Naive thymus-derived CD8-positive, alpha-beta T cell (primary cell): Measurements from ENCODE around the gene LZTR1. TPM values are rescaled to one million over a fixed set of nuclear protein-coding genes. Genes with fewer than 3 reads are reported as not detected.
A peak's percentile ranks its signal among the peaks of the same experiment; 100 is the strongest.
"Not testable (repeated sequence)": the region's sequence is repeated elsewhere in the genome, so short reads cannot be mapped to it uniquely, and the experiment has no call there.

ENCODE experiments used
- ATAC-seq, 2 donors: fragments of 150-1000 bp; cut with Tn5 transposase in 1 of 2; sonication (Bioruptor Pico), chemical (Tn5 transposase) in 1 of 2; 1 replicate in 1 of 2; 2 replicates in 1 of 2; pipeline ENCODE4 v1.10.0; 2021; ENCODE audit warnings: mild to moderate bottlenecking in 2 of 2, moderate library complexity in 2 of 2
- POLR2A ChIA-PET: fragments of 350-600 bp; sonication (Branson Sonifier 250); formaldehyde crosslinking; loops from one replicate; lab custom pipeline; 2021; ENCODE audit warnings: antibody characterized with exemption; lab: Charles Lee
- DNase-seq, 10 donors: peaks; one replicate each; pipeline versions ENCODE4 v3.0.0 to v3.0.0-alpha.2; 2020 to 2022
- H3K27ac Mint-ChIP-seq, 10 donors: one replicate each; pipeline ENCODE4 v1.8.0; 2020 to 2022; ENCODE audit warnings: mild to moderate bottlenecking in 10 of 10, mixed read lengths in 10 of 10, moderate library complexity in 4 of 10, inconsistent platforms in 1 of 10
- H3K27me3 Mint-ChIP-seq, 5 donors: one replicate each; pipeline ENCODE4 v1.8.0; 2021 to 2022; ENCODE audit warnings: mixed read lengths in 5 of 5
- H3K36me3 Mint-ChIP-seq, 3 donors: one replicate each; pipeline ENCODE4 v1.8.0; 2020 to 2022; ENCODE audit warnings: mixed read lengths in 3 of 3, mild to moderate bottlenecking in 2 of 3, inconsistent platforms in 1 of 3
- H3K4me1 Mint-ChIP-seq, 4 donors: one replicate each; pipeline ENCODE4 v1.8.0; 2021 to 2022; ENCODE audit warnings: mixed read lengths in 4 of 4
- H3K4me3 Mint-ChIP-seq, 10 donors: one replicate each; pipeline ENCODE4 v1.8.0; 2020 to 2022; ENCODE audit warnings: mild to moderate bottlenecking in 10 of 10, mixed read lengths in 10 of 10, moderate library complexity in 6 of 10, inconsistent platforms in 1 of 10
- H3K9me3 Mint-ChIP-seq, 9 donors: one replicate each; pipeline ENCODE4 v1.8.0; 2020 to 2022; ENCODE audit warnings: mixed read lengths in 9 of 9, mild to moderate bottlenecking in 3 of 9, inconsistent platforms in 1 of 9, moderate library complexity in 1 of 9
- polyA plus RNA-seq, 3 donors: library from polyadenylated mRNA; unstranded; fragments of 300-500 nt; fragmentation: Illumina TruSeq; gene quantifications; one replicate each; pipeline ENCODE4 v1.2.3, GENCODE V29; 2021
- total RNA-seq, 8 experiments: library from RNA in 2 of 8; stranded (reverse) in 2 of 8; gene quantifications; one replicate each; pipeline ENCODE4 v1.2.3 and lab custom pipeline; 2021 to 2026

The LZTR1 gene
- total and polyA plus RNA-seq, 5 experiments from 2014 or later = 8.6 to 103 (median 14.5) TPM

- not testable (repeated sequence) for H3K9me3 Mint-ChIP-seq, ATAC-seq, H3K27ac Mint-ChIP-seq, H3K36me3 Mint-ChIP-seq, DNase-seq, H3K27me3 Mint-ChIP-seq, H3K4me3 Mint-ChIP-seq
- POLR2A ChIA-PET = interaction anchor here (0.8 kb wide), 1 partner anchor 10 kb away, joined by 3 read pairs; no protein-coding TSS in a partner anchor
- peaks cover 3 to 12% (median 9%) of the 10 kb centered on the region in 4 donors for H3K4me1 Mint-ChIP-seq
Observed at GRCh38 chr22:21009208-21009607, 27.1 kb downstream of the LZTR1 start.

GRCh38 chr22:21009638-21010425 lies 27.7 kb downstream of the LZTR1 start:
- peaks cover 8 to 18% (median 16%) of the 10 kb centered on the region in 4 donors for H3K4me1 Mint-ChIP-seq
- no peak overlapping the region for H3K4me3 Mint-ChIP-seq
- no peaks in the 10 kb centered on the region for H3K36me3 Mint-ChIP-seq
- POLR2A ChIA-PET = interaction anchor here (0.8 to 1.1 kb wide), 2 partner anchors 10 to 13 kb away, joined by 3 to 5 read pairs; no protein-coding TSS in a partner anchor
- ATAC-seq (no peak), DNase-seq (peak in 4 of 10 donors; percentile 26 to 48 (median 36))
- H3K27ac Mint-ChIP-seq = peak overlapping the region in 3 of 10 donors; percentile 24 to 33 (median 25)
- H3K9me3 Mint-ChIP-seq = no peaks in the 10 kb centered on the region
- H3K27me3 Mint-ChIP-seq = no peaks in the 10 kb centered on the region

DNA sequence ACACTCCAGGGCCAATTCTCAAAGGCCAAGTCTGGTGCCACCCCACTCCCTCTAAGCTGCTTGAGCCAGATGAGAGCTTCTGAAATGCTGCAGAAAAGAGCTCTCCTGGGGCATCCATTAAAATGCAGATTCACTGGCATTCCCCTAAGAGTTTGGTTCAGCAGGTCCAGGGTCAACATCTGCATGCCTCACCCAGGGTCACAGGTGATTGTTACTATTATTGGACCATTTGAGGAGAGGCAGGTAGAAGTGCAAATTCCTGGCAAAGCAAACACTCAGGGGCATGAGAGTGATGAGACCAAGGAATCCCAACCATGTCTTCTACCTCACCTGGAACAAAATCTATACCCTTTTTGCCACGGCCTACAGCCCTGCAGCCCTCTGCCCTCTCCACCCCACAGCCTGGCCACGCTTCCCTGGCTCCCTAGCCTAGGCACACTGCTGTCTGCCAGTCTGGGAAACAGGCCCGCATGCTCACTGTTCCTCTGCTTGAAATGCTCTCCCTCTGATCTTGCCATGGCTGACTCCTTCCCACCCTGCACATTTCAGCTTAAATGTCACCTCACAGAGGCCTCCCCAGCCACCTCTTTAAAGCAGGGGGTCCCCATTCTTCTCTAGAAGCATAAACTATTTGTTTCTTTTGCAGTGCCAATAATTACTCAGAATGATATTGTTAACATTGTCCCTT lies 28.5 kb downstream of the LZTR1 start:
- POLR2A ChIA-PET = interaction anchor here (1.1 to 6.3 kb wide), 2 partner anchors 7 to 14 kb away, joined by 5 to 41 read pairs; partner anchors contain the start of gene THAP7
- peaks cover 11 to 24% (median 23%) of the 10 kb centered on the region in 4 donors for H3K4me1 Mint-ChIP-seq
- H3K27ac Mint-ChIP-seq = peak overlapping the region in 3 of 10 donors; percentile 25 to 62 (median 38)
- no peaks in the 10 kb centered on the region for H3K27me3 Mint-ChIP-seq
- no peak for DNase-seq
- no peak overlapping the region for H3K4me3 Mint-ChIP-seq
- no peaks in the 10 kb centered on the region for H3K9me3 Mint-ChIP-seq
- no peaks in the 10 kb centered on the region for H3K36me3 Mint-ChIP-seq
- no peak for ATAC-seq

DNA sequence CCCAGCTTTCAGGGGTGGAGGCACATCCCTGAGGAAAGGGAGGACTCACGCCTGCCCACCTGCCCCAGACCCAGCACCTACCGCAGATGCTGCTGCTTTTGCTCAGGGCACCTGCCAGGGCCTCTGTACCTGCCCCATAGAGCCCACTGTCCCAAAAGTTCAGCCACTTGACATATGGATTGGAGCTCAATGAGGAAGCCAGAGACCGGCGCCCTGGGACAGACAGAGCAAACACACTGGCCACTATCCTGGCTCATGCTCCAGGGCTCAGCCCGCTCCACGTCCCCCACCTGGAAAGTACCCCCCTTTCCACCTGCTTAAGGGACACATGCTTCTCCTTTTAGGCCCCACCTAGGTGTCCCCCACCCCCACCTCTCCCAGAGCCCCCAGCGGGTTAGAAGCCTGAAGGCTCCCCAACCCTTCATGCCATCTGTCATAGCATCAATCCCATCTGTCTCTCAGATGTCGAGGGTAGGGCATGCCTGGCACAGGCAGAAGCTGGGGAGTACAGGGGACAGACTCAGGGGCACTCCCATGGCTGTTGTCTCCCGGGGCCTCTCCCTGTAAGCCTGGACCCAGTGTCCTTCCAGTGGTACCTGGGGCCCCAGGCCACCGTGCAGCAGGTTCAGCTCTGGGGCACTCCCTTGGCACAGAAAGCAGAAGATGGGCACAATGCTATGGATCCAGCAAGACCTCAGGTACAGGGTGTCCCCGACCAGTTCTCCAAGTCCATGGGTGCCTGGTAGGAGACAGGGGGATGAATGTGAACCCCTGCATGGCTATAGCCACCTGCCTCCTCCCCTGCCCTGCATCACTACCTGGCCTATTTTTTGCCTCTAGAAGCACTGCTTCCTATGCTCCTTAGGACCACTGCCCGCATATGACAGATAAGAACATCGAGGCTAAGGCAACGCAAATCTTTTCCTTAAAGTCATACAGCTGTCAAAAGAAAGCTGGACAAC lies 30.6 kb downstream of the LZTR1 start:
- no peaks in the 10 kb centered on the region for H3K36me3 Mint-ChIP-seq
- no peaks in the 10 kb centered on the region for H3K9me3 Mint-ChIP-seq
- H3K4me1 Mint-ChIP-seq = peaks cover 11 to 34% (median 33%) of the 10 kb centered on the region in 4 donors
- peak overlapping the region in 9 of 10 donors; percentile 79 to 96 (median 91) for H3K27ac Mint-ChIP-seq
- H3K4me3 Mint-ChIP-seq = peak overlapping the region; percentile 57 to 87 (median 77)
- ATAC-seq = no peak
- H3K27me3 Mint-ChIP-seq = no peaks in the 10 kb centered on the region
- DNase-seq = peak in 1 of 10 donors; percentile 38
- POLR2A ChIA-PET = interaction anchor here (1.6 to 6.3 kb wide), 2 partner anchors 9 to 31 kb away, joined by 6 to 41 read pairs; partner anchors contain the start of genes LZTR1 and THAP7

DNA sequence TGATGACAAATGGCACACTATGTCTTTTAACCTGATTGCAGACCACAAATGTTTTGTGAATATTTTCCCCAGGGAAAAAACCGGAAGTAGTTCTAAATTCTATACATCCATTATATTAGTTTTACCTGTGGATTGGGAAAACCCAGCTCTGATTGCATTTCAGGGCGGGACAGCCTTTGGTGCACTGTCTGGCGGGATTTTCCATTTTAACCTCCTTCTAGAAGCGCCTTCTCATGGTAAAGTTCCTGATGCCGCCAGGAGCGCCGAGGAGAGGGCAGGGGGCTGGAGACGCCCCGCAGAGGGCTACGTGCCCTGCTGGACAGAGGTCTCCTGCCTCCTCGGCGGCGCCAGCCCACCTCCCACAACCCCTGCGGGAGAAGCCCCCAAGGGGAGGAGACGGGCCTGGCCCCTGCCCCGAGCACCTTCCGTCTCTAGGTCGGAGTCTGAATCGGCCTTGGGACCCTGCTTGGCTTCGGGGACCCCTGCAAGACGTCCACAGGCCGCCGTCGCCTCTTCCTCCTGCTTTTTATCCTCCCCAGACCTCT lies 31.6 kb downstream of the LZTR1 start:
- Mint-ChIP-seq H3K9me3 (no peaks in the 10 kb centered on the region), H3K4me1 (peaks cover 13 to 35% (median 33%) of the 10 kb centered on the region in 4 donors), H3K36me3 (no peaks in the 10 kb centered on the region), H3K27me3 (no peaks in the 10 kb centered on the region), H3K27ac (peak overlapping the region; percentile 31 to 98 (median 96)), H3K4me3 (peak overlapping the region; percentile 78 to 89 (median 87))
- ATAC-seq = no peak
- POLR2A ChIA-PET = interaction anchor here (1.6 to 6.3 kb wide), 2 partner anchors 10 to 32 kb away, joined by 6 to 41 read pairs; partner anchors contain the start of genes LZTR1 and THAP7
- no peak for DNase-seq

DNA sequence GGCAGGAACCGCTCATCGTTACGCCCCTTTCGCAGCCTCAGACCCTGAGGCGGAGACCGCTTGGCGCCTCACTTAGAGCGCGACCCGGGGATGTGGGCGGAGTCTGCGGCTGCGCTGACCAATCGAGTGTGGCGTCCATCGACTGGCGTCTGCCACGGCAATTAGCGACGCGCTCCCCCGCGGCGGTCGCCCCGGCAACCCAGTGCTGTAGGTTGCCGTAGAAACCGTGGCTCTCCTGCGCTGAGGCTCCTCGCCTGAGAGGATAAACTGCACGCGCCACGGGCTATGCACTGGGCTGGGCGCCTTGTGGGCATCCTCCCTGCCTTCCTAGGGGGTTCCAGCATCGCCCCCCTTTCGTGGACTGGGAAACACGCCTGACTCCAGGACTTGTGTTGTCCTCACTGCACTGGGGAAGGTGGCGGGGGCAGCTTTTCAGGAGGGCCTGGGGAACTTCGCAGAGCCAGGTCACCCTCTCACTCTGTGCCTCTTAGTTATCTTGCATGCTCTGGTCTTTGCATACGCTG lies 32.2 kb downstream of the LZTR1 start:
- Mint-ChIP-seq H3K9me3 (no peaks in the 10 kb centered on the region), H3K4me1 (peaks cover 13 to 35% (median 33%) of the 10 kb centered on the region in 4 donors), H3K36me3 (no peaks in the 10 kb centered on the region), H3K27me3 (no peaks in the 10 kb centered on the region), H3K4me3 (peak overlapping the region; percentile 78 to 89 (median 87)), H3K27ac (peak overlapping the region; percentile 31 to 98 (median 96))
- ATAC-seq = peak; percentile 89 to 95
- DNase-seq = peak; percentile 70 to 92 (median 79)
- POLR2A ChIA-PET = interaction anchor here (1.0 to 6.3 kb wide), 3 partner anchors 10 to 32 kb away, joined by 3 to 41 read pairs (median 6); partner anchors contain the start of genes LZTR1 and THAP7

GRCh38 chr22:21014726-21015465 lies 32.8 kb downstream of the LZTR1 start, which contains the start of gene P2RX6:
P2RX6 (plus strand) TSS chr22:21015165; CDS start chr22:21015175, 10 bp downstream.
- DNase-seq (peak in 1 of 10 donors; percentile 57), ATAC-seq (no peak)
- peaks cover 13 to 35% (median 33%) of the 10 kb centered on the region in 4 donors for H3K4me1 Mint-ChIP-seq
- POLR2A ChIA-PET = interaction anchor here (1.0 to 6.3 kb wide), 3 partner anchors 11 to 33 kb away, joined by 3 to 41 read pairs (median 6); partner anchors contain the start of genes LZTR1 and THAP7
- H3K36me3 Mint-ChIP-seq = no peaks in the 10 kb centered on the region
- H3K4me3 Mint-ChIP-seq = peak within 1 kb of the TSS; percentile 78 to 89 (median 87)
- H3K27me3 Mint-ChIP-seq = no peaks in the 10 kb centered on the region
- no peaks in the 10 kb centered on the region for H3K9me3 Mint-ChIP-seq
- peak within 1 kb of the TSS; percentile 31 to 98 (median 96) for H3K27ac Mint-ChIP-seq

- POLR2A ChIA-PET = interaction anchor here (6.3 kb wide), 1 partner anchor 12 kb away, joined by 41 read pairs; the partner anchor contains the start of gene THAP7
- Mint-ChIP-seq H3K4me1 (peaks cover 13 to 35% (median 34%) of the 10 kb centered on the region in 4 donors), H3K36me3 (no peaks in the 10 kb centered on the region), H3K9me3 (no peaks in the 10 kb centered on the region), H3K4me3 (peak overlapping the region in 6 of 10 donors; percentile 52 to 89 (median 82)), H3K27me3 (no peaks in the 10 kb centered on the region), H3K27ac (peak overlapping the region in 7 of 10 donors; percentile 27 to 98 (median 95))
- ATAC-seq (no peak), DNase-seq (peak in 1 of 10 donors; percentile 40)
Observed at GRCh38 chr22:21015466-21016006, 33.4 kb downstream of the LZTR1 start.

- POLR2A ChIA-PET = interaction anchor here (6.3 kb wide), 1 partner anchor 13 kb away, joined by 41 read pairs; the partner anchor contains the start of gene THAP7
Observed at GRCh38 chr22:21016644-21017420, 34.7 kb downstream of the LZTR1 start.

More at GRCh38 chr22:21016644-21017420, 34.7 kb downstream of the LZTR1 start:
- Mint-ChIP-seq H3K4me3 (peak overlapping the region in 7 of 10 donors; percentile 12 to 43 (median 22)), H3K27me3 (no peaks in the 10 kb centered on the region), H3K4me1 (peaks cover 15 to 43% (median 39%) of the 10 kb centered on the region in 4 donors), H3K9me3 (no peaks in the 10 kb centered on the region), H3K27ac (peak overlapping the region in 9 of 10 donors; percentile 10 to 90 (median 70)), H3K36me3 (no peaks in the 10 kb centered on the region)
- ATAC-seq = no peak
- DNase-seq = no peak
